LoVo (cell line): Measurements from ENCODE around the gene DCAF8.

ENCODE experiments used
- DNase-seq: peaks from one replicate; pipeline ENCODE4 v3.0.0-alpha.2; 2016; ENCODE audit warnings: low spot score

The DCAF8 gene

GRCh38 chr1:160169553-160170399 is 92.6 kb downstream of the DCAF8 start:
- no peak for DNase-seq

- DNase-seq, result no peak
Measured at GRCh38 chr1:160168609-160169369, 93.6 kb downstream of the DCAF8 start.

- no peak for DNase-seq
Measured at GRCh38 chr1:160168016-160168415, 94.3 kb downstream of the DCAF8 start.

GRCh38 chr1:160167580-160167979 is 94.8 kb downstream of the DCAF8 start:
- no peak for DNase-seq

GRCh38 chr1:160167056-160167455 is 95.3 kb downstream of the DCAF8 start:
- no peak for DNase-seq

GRCh38 chr1:160166166-160166868 is 96.0 kb downstream of the DCAF8 start:
- no peak for DNase-seq
